Gastroesophageal sphincter (tissue), 4 donors: ENCODE data around the gene BACE1-AS. TPM values are rescaled to one million over a fixed set of nuclear protein-coding genes. Genes with fewer than 3 reads are reported as not detected.

Source experiments
- ATAC-seq: fragments of 150-250 bp; one replicate; pipeline ENCODE4 v1.9.1; 2016; ENCODE audit warnings: mild to moderate bottlenecking, moderate library complexity
- H3K27ac ChIP-seq, 4 donors: fragments of 200-600 bp; sonication (generic) in 3 of 4; 1 replicate in 3 of 4; 2 replicates in 1 of 4; pipeline ENCODE4 v1.5.1; 2016 to 2019
- H3K27me3 ChIP-seq: fragments of 200-600 bp; sonication (generic); one replicate; pipeline ENCODE4 v1.5.1; 2019
- H3K36me3 ChIP-seq, 2 donors: fragments of 200-600 bp; sonication (generic); one replicate each; pipeline ENCODE4 v1.5.1; 2019; ENCODE audit warnings: control low read depth in 1 of 2
- H3K4me1 ChIP-seq, 3 donors: fragments of 200-600 bp; sonication (generic); 1 replicate in 2 of 3; 2 replicates in 1 of 3; pipeline ENCODE4 v1.5.1; 2016 to 2019; ENCODE audit warnings: control low read depth in 2 of 3
- H3K4me3 ChIP-seq, 2 donors: fragments of 200-600 bp; sonication (generic); one replicate each; pipeline ENCODE4 v1.5.1; 2019; ENCODE audit warnings: mild to moderate bottlenecking in 1 of 2, moderate library complexity in 1 of 2
- H3K9me3 ChIP-seq, 3 donors: fragments of 200-600 bp; sonication (generic); one replicate each; pipeline ENCODE4 v1.5.1; 2017 to 2019; ENCODE audit warnings: control low read depth in 2 of 3
- EP300 ChIP-seq: sonication (generic); formaldehyde crosslinking; IDR thresholded peaks from one replicate; pipeline ENCODE4 v1.6.1; 2017; ENCODE audit warnings: antibody characterized with exemption, mild to moderate bottlenecking
- POLR2A ChIP-seq, 2 donors: fragments of 450-650 bp; IDR thresholded peaks; one replicate each; pipeline ENCODE4 v1.6.1; 2017; ENCODE audit warnings: antibody characterized with exemption in 2 of 2, mild to moderate bottlenecking in 2 of 2, moderate library complexity in 1 of 2
- POLR2AphosphoS5 ChIP-seq: sonication (generic); formaldehyde crosslinking; IDR thresholded peaks from one replicate; pipeline ENCODE4 v1.6.1; 2017; ENCODE audit warnings: antibody characterized with exemption
- WGBS, 2 donors: methylation state at CpG; one replicate each; pipeline ENCODE4 v1.1.5; 2018; ENCODE audit warnings: low coverage in 1 of 2; 5-methylcytosine and 5-hydroxymethylcytosine counted together
- total RNA-seq, 4 donors: library from RNA; depleted of rRNA; stranded (reverse); fragments of >200 nt; gene quantifications; one replicate each; pipeline ENCODE4 v1.1.0, GENCODE V29; 2016
- TF ChIP-seq, protein P1 (sequence below), 4 experiments: fragments of 200-600 bp in 2 of 4; fragments of 450-650 bp in 2 of 4; sonication (generic) in 1 of 4; IDR thresholded peaks; one replicate each; pipeline ENCODE4 v1.5.1; 2017 to 2019; ENCODE audit warnings: antibody characterized with exemption in 4 of 4, mild to moderate bottlenecking in 2 of 4, moderate library complexity in 2 of 4

BACE1-AS gene
- total RNA-seq, 4 donors from 2014 or later: 4.8 to 13.1 (median 10.1) TPM

GRCh38 chr11:117296881-117297280, 5.7 kb downstream of the BACE1-AS start:
- no peak for ATAC-seq
- H3K27me3 ChIP-seq: no peaks in the 10 kb centered on the region
- H3K9me3 ChIP-seq: no peaks in the 10 kb centered on the region
- no peak for TF ChIP-seq EP300
- TF ChIP-seq POLR2A (IDR thresholded peaks at IDR 0.05): no peak
- no peak for TF ChIP-seq POLR2AphosphoS5
- TF ChIP-seq, protein P1, sequence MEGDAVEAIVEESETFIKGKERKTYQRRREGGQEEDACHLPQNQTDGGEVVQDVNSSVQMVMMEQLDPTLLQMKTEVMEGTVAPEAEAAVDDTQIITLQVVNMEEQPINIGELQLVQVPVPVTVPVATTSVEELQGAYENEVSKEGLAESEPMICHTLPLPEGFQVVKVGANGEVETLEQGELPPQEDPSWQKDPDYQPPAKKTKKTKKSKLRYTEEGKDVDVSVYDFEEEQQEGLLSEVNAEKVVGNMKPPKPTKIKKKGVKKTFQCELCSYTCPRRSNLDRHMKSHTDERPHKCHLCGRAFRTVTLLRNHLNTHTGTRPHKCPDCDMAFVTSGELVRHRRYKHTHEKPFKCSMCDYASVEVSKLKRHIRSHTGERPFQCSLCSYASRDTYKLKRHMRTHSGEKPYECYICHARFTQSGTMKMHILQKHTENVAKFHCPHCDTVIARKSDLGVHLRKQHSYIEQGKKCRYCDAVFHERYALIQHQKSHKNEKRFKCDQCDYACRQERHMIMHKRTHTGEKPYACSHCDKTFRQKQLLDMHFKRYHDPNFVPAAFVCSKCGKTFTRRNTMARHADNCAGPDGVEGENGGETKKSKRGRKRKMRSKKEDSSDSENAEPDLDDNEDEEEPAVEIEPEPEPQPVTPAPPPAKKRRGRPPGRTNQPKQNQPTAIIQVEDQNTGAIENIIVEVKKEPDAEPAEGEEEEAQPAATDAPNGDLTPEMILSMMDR (IDR thresholded peaks at IDR 0.05): no peak
- no peak overlapping the region for H3K27ac ChIP-seq
- WGBS, 2 donors: no CpG with 5 or more reads among the region's 6 CpGs
- peaks cover 0 to 48% of the 10 kb centered on the region in 2 donors for H3K36me3 ChIP-seq
- no peak overlapping the region for H3K4me3 ChIP-seq
- peaks cover 0 to 28% (median 9%) of the 10 kb centered on the region in 3 donors for H3K4me1 ChIP-seq

DNA sequence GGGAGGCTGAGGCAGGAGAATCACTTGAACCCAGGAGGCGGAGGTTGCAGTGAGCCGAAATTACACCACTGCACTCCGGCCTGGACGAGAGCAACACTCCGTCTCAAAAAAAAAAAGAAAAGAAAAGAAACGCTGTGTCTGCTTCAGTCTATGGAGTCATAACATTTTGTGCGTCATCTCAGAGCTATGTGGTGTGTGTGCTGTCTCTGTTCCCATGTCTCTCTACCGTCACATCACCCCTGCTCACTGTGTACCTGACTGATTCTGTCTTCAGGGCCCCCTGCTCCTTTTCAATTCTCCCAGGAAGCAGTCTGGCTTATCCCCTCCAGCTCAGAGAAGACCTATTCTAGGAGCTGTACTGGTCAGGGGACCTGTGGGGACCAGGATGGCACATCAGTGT, 7.0 kb downstream of the BACE1-AS start:
- peaks cover 0 to 37% of the 10 kb centered on the region in 2 donors for H3K36me3 ChIP-seq
- H3K27me3 ChIP-seq: no peaks in the 10 kb centered on the region
- H3K4me1 ChIP-seq: peaks cover 0 to 29% (median 9%) of the 10 kb centered on the region in 3 donors
- H3K9me3 ChIP-seq: no peaks in the 10 kb centered on the region
- TF ChIP-seq, protein P1 (IDR thresholded peaks at IDR 0.05): no peak
- TF ChIP-seq EP300 (no peak), POLR2A (IDR thresholded peaks at IDR 0.05) (no peak), POLR2AphosphoS5 (no peak)
- 89 to 97% methylated on average over 3 to 8 of the region's 8 CpGs for WGBS, 2 donors
- H3K4me3 ChIP-seq: no peak overlapping the region
- no peak for ATAC-seq
- H3K27ac ChIP-seq: no peak overlapping the region

DNA sequence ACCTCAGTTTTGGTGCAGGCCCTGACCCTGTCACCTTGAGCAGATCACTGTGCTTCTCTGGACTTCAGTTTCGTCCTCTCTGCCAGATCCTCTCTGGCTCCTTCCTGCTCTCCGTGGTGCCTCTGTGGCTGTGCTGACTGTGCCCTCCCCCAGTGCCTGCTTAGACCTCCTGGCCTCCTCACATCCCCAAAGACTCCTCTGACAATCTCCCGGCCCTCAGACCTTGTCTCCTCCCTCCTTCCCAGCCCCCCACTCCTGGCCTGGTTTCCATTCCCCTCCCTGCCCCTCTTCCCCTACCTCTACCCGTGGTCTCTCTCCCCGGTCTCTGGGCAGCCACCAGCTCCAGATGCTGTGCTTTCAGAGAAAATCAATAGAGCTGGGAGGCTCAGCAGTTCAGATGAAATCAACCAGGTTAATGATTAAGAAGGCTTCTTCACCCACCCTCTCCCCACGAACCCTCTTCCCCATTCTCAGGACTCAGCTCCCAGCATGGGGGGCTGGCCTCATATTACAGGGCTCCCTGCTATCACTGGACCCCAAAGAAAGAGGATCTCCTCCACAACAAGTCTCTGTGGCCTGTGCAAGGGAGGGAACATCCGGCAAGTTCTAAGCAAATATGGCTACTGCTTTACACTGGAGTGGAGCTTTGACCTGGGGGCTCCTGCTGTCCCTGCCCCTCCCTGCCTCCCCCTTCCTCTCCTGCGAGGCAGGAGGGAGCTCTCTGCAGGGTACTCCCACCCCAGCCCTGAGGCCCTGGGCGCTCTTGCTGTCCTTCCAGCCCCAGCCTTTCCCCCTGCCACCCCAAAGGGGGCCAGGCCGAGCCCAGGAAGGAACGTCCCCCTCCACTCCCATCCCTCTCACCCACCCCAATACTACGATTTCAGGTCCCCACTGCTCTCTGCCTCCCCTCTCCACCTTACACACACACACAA, 8.5 kb downstream of the BACE1-AS start:
- TF ChIP-seq, protein P1 (IDR thresholded peaks at IDR 0.05): no peak
- no peak for TF ChIP-seq EP300
- no peak for TF ChIP-seq POLR2AphosphoS5
- TF ChIP-seq POLR2A (IDR thresholded peaks at IDR 0.05): no peak
- H3K4me1 ChIP-seq: peaks cover 0 to 29% (median 9%) of the 10 kb centered on the region in 3 donors
- H3K27ac ChIP-seq: peak overlapping the region in 1 of 4 donors; percentile 38
- peak overlapping the region in 1 of 2 donors; percentile 12 for H3K4me3 ChIP-seq
- H3K27me3 ChIP-seq: no peaks in the 10 kb centered on the region
- no peak for ATAC-seq
- 52% methylated on average over 9 of the region's 12 CpGs; no CpG with 5 or more reads in 1 of the 2 donors for WGBS, 2 donors
- H3K36me3 ChIP-seq: peaks cover 0 to 24% of the 10 kb centered on the region in 2 donors
- H3K9me3 ChIP-seq: no peaks in the 10 kb centered on the region

GRCh38 chr11:117300283-117300663, 9.1 kb downstream of the BACE1-AS start:
- Histone ChIP-seq H3K9me3 (no peaks in the 10 kb centered on the region), H3K4me1 (peaks cover 0 to 29% (median 9%) of the 10 kb centered on the region in 3 donors), H3K36me3 (peaks cover 0 to 17% of the 10 kb centered on the region in 2 donors), H3K4me3 (peak overlapping the region in 1 of 2 donors; percentile 12), H3K27ac (peak overlapping the region in 1 of 4 donors; percentile 38), H3K27me3 (no peaks in the 10 kb centered on the region)
- TF ChIP-seq EP300: no peak
- ATAC-seq: peak; percentile 82
- WGBS, 2 donors: 13 to 28% methylated on average over 6 to 7 of the region's 17 CpGs

DNA sequence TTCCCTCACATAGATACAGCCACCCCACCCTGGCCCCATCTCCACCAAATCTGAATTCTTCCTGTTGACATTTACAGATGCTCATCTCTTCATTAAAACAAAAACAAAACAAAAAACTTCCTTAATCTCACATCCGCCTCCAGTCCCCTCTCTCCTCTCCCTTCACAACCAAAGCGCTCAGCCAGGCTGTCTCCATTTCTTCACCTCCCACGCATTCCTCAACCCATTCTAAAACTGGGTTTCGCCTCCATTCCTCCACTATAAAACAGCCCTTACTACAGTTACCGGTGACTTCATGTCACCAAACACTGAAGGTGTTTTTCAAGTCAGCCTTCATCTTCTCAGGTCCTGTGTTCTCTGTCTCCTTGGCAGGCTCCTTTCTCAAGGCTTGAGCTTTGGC, 9.6 kb downstream of the BACE1-AS start:
- Histone ChIP-seq H3K4me1 (peaks cover 0 to 29% (median 9%) of the 10 kb centered on the region in 3 donors), H3K27me3 (no peaks in the 10 kb centered on the region), H3K36me3 (peaks cover 0 to 12% of the 10 kb centered on the region in 2 donors), H3K9me3 (no peaks in the 10 kb centered on the region), H3K27ac (peak overlapping the region in 1 of 4 donors; percentile 38), H3K4me3 (no peak overlapping the region)
- TF ChIP-seq EP300 (no peak), POLR2AphosphoS5 (no peak), POLR2A (IDR thresholded peaks at IDR 0.05) (no peak)
- TF ChIP-seq, protein P1 (IDR thresholded peaks at IDR 0.05): no peak
- ATAC-seq: no peak
- WGBS, 2 donors: 59 to 63% methylated on average over 5 of the region's 5 CpGs
